A549 (cell line): Measurements from ENCODE around the gene HSD3B7. TPM values are rescaled to one million over a fixed set of nuclear protein-coding genes. Genes with fewer than 3 reads are reported as not detected.

ENCODE experiments used
- ATAC-seq, 2 experiments: fragments of 200-7000 bp in 1 of 2; fragments of >200 bp in 1 of 2; cut with Nextera tagmentation in 1 of 2; cut with Tn5 transposase in 1 of 2; 3 replicates each; pipeline versions ENCODE4 v1.8.0 to v1.9.1; 2018 to 2020; ENCODE audit warnings: mild to moderate bottlenecking in 1 of 2, moderate library complexity in 1 of 2
- CTCF ChIA-PET: fragments of 300-600 bp; sonication (Branson Sonifier 250); formaldehyde crosslinking; extraction: SDS; loops from one replicate; lab custom pipeline; 2021; ENCODE audit warnings: antibody characterized with exemption, inconsistent platforms; lab: Yijun Ruan, JAX
- POLR2A ChIA-PET: fragments of 350-600 bp; formaldehyde crosslinking; extraction: SDS; loops from one replicate; lab custom pipeline; 2021; ENCODE audit warnings: antibody characterized with exemption, inconsistent platforms; lab: Yijun Ruan, JAX
- DNase-seq, 2 experiments: peaks; one replicate each; pipeline versions ENCODE4 v3.0.0 to v3.0.0-alpha.2; 2011 to 2016; ENCODE audit warnings: low read depth in 1 of 2, low spot score in 1 of 2
- FAIRE-seq: peaks from 2 replicates; lab custom pipeline; 2011; peaks lifted over from hg19 to GRCh38; lab: Jason Lieb, UNC
- H3K27ac ChIP-seq, 2 experiments: fragments of >200 bp; sonication (Bioruptor Twin); formaldehyde crosslinking; 3 replicates each; pipeline ENCODE4 v1.5.1; 2016 to 2017
- H3K4me1 ChIP-seq: fragments of >200 bp; sonication (Bioruptor Twin); formaldehyde crosslinking; 3 replicates; pipeline ENCODE4 v1.6.1; 2016
- H3K4me2 ChIP-seq: fragments of >200 bp; sonication (Bioruptor Twin); formaldehyde crosslinking; 3 replicates; pipeline ENCODE4 v1.6.1; 2016
- H3K4me3 ChIP-seq: fragments of >200 bp; sonication (Bioruptor Twin); formaldehyde crosslinking; 3 replicates; pipeline ENCODE4 v1.5.1; 2016
- H3K9me3 ChIP-seq: fragments of >200 bp; sonication (Bioruptor Twin); formaldehyde crosslinking; 3 replicates; pipeline ENCODE4 v1.6.1; 2016
- BHLHE40 ChIP-seq: IDR thresholded peaks from 2 replicates; pipeline ENCODE4 v1.6.1; 2012; ENCODE audit warnings: low read depth, low read length, inconsistent platforms
- CBX8 ChIP-seq: fragments of 200-600 bp; sonication (generic); IDR thresholded peaks from 2 replicates; pipeline ENCODE4 v1.6.1; 2016
- CEBPB ChIP-seq, 2 experiments: fragments of >200 bp in 1 of 2; sonication (Bioruptor Twin) in 1 of 2; formaldehyde crosslinking in 1 of 2; IDR thresholded peaks; 2 replicates each; pipeline ENCODE4 v1.6.1; 2012 to 2016
- CHD4 ChIP-seq: fragments of 200-600 bp; sonication (generic); IDR thresholded peaks from 2 replicates; pipeline ENCODE4 v1.6.1; 2016; ENCODE audit warnings: antibody characterized with exemption, mild to moderate bottlenecking, borderline replicate concordance
- EP300 ChIP-seq, 2 experiments: fragments of >200 bp; sonication (Bioruptor Twin); formaldehyde crosslinking; IDR thresholded peaks; 2 replicates in 1 of 2; 3 replicates in 1 of 2; pipeline ENCODE4 v1.6.1; 2016 to 2017
- ESRRA ChIP-seq: fragments of 150-350 bp; IDR thresholded peaks from 2 replicates; pipeline ENCODE4 v1.6.1; 2014; ENCODE audit warnings: mild to moderate bottlenecking, low read length, borderline replicate concordance
- FOXS1 ChIP-seq: fragments of 250-450 bp; sonication (Bioruptor Pico); IDR thresholded peaks from 2 replicates; pipeline ENCODE4 v1.5.0; 2020; ENCODE audit warnings: mild to moderate bottlenecking, moderate library complexity
- JUN ChIP-seq, 2 experiments: fragments of >200 bp; sonication (Bioruptor Twin); formaldehyde crosslinking; IDR thresholded peaks; 2 replicates in 1 of 2; 3 replicates in 1 of 2; pipeline ENCODE4 v1.6.1; 2016 to 2017
- MAFK ChIP-seq: fragments of 450-650 bp; IDR thresholded peaks from 2 replicates; pipeline ENCODE4 v1.6.1; 2014; ENCODE audit not compliant: partially characterized antibody
- MAZ ChIP-seq: fragments of 150-350 bp; IDR thresholded peaks from 2 replicates; pipeline ENCODE4 v1.6.1; 2014; ENCODE audit warnings: antibody characterized with exemption, low read depth, low read length, borderline replicate concordance
- MYC ChIP-seq: IDR thresholded peaks from 2 replicates; pipeline ENCODE4 v1.6.1; 2012; ENCODE audit warnings: mild to moderate bottlenecking, inconsistent platforms, low read length, improper control_type of control experiment, borderline replicate concordance
- PHF8 ChIP-seq: fragments of 200-600 bp; sonication (generic); IDR thresholded peaks from 2 replicates; pipeline ENCODE4 v1.6.1; 2016; ENCODE audit warnings: low read depth, mild to moderate bottlenecking, antibody characterized with exemption, moderate library complexity, borderline replicate concordance
- POLR2A ChIP-seq: IDR thresholded peaks from 2 replicates; pipeline ENCODE4 v1.6.1; 2012; ENCODE audit warnings: mild to moderate bottlenecking, low read length
- RCOR1 ChIP-seq: fragments of 150-350 bp; IDR thresholded peaks from 2 replicates; pipeline ENCODE4 v1.6.1; 2014; ENCODE audit warnings: antibody characterized with exemption, low read length, low read depth
- REST ChIP-seq: fragments of 200-600 bp; sonication (generic); IDR thresholded peaks from 2 replicates; pipeline ENCODE4 v1.6.1; 2016; ENCODE audit warnings: antibody characterized with exemption, mild to moderate bottlenecking, moderate library complexity
- TP53 ChIP-seq: fragments of 250-450 bp; sonication (Bioruptor Pico); IDR thresholded peaks from 2 replicates; pipeline ENCODE4 v1.5.0; 2021; ENCODE audit warnings: mild to moderate bottlenecking, moderate library complexity
- ZC3H11A ChIP-seq: fragments of 450-650 bp; IDR thresholded peaks from 2 replicates; pipeline ENCODE4 v1.6.1; 2014; ENCODE audit warnings: antibody characterized with exemption, mild to moderate bottlenecking
- ZSCAN20 ChIP-seq: fragments of 250-450 bp; sonication (Bioruptor Pico); IDR thresholded peaks from 2 replicates; pipeline ENCODE4 v1.8.0; 2022; ENCODE audit warnings: mild to moderate bottlenecking, moderate library complexity
- WGBS: methylation state at CpG from one replicate; pipeline ENCODE4 v1.1.6; 2017; ENCODE audit errors: missing lambda C conversion rate; 5-methylcytosine and 5-hydroxymethylcytosine counted together
- polyA plus RNA-seq, 4 experiments: library from polyadenylated mRNA; depleted of rRNA in 3 of 4; stranded (reverse); fragments of >200 nt; fragmentation: RNase III in 1 of 4; extraction: RNeasy Plus Mini Kit Qiagen cat#74134 plus additional on column Dnase treatment in 1 of 4; gene quantifications; 2 replicates in 3 of 4; 3 replicates in 1 of 4; pipeline ENCODE4 v1.2.3, GENCODE V29; 2011 to 2017
- TF ChIP-seq, protein P1 (sequence below): IDR thresholded peaks from 2 replicates; pipeline ENCODE4 v1.6.1; 2012; ENCODE audit warnings: low read depth, borderline replicate concordance
- TF ChIP-seq, protein P2 (sequence below): fragments of 250-450 bp; sonication (Bioruptor Pico); IDR thresholded peaks from 2 replicates; pipeline ENCODE4 v1.5.0; 2020; ENCODE audit warnings: low read depth, mild to moderate bottlenecking, moderate library complexity

The HSD3B7 gene
- polyA plus RNA-seq, 2 of the 4 experiments (the other 2 are of a cell fraction), result 10.5 to 19.7 TPM

DNA sequence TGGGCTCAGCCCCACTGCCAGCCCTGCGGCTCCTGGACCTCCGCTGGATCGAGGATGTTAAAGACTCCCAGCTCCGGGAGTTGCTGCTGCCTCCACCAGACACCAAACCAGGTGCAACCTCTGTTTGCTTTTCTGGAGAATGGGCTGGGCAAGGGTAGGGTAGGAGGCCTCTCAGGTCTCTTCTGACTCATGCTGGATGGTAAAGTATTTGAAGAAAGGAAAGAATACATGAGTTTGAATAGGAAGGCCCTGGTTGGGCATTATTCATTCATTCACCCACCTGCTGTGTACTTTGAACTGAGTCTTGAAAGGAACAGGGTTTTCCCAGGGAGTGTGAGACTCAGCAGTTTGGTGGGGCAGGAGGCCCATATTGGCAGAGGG is 42.6 kb upstream of the HSD3B7 start:
- Histone ChIP-seq H3K9me3 (no peaks in the 10 kb centered on the region), H3K27ac (peak overlapping the region; percentile 39 to 73; a peak in 4 of 6 replicates), H3K4me3 (no peak overlapping the region), H3K4me1 (peaks cover 19% of the 10 kb centered on the region), H3K4me2 (peak overlapping the region; percentile 58)
- CTCF ChIA-PET, result interaction anchor here (0.7 to 9.5 kb wide), 31 partner anchors 10 to 264 kb away, joined by 3 to 134 read pairs (median 5); partner anchors contain the start of genes BCL7C, ORAI3 and ZNF629
- ATAC-seq (no peak), FAIRE-seq (no peak), DNase-seq (no peak)
- POLR2A ChIA-PET, result interaction anchor here (0.9 to 1.5 kb wide), 2 partner anchors 98 to 167 kb away, joined by 3 to 5 read pairs; no protein-coding TSS in a partner anchor
- no peak for TF ChIP-seq POLR2A
- 54% methylated on average over 4 of the region's 4 CpGs for WGBS

DNA sequence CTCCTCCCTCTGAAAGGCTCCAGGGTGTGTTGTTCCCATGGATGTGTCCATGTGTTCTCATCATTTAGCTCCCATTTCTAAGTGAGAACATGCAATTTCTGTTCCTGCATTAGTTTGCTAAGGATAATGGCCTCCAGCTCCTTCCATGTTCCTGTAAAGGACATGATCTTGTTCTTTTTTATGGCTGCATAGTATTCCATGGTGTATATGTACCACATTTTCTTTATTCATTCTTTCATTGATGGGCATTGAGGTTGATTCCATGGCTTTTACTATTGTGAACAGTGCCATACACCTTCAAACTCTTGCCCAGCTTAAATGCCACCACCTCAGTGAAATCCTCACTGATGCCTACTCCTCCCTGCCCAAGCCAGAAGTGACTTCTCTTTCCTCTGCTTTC is 40.7 kb upstream of the HSD3B7 start:
- peaks cover 23% of the 10 kb centered on the region for H3K4me1 ChIP-seq

DNA sequence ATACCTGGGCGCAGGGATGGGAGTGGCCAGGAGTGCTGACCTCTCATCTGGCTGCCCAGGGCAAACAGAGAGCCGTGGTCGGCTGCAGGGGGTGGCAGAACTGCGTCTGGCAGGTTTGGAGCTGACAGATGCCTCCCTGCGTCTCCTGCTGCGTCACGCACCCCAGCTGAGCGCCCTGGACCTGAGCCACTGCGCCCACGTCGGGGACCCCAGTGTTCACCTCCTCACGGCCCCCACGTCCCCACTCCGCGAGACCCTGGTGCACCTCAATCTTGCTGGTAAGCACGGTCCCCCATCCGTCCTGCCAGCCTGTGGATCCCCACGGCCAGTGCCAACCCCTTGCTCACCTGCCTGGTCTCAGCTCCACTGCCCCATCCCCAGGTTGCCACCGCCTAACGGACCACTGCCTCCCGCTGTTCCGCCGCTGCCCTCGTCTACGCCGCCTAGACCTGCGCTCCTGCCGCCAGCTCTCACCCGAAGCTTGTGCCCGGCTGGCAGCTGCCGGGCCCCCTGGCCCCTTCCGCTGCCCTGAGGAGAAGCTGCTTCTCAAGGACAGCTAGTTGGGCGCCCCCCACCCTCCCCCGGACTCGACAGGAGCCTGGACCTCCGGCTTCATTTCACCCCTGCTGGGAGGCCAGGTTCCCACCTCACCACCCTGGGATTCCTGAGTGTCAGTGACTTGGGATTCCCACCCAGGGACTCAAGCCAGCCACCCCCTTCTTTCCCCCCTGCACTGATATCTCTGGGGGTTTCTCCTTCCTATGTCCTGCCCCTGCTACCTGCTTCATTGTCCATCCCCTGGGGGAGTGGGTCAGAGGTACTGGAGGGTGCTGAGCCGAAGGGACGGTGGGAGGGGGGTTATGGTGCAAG is 38.1 kb upstream of the HSD3B7 start:
- no peak for TF ChIP-seq CHD4
- TF ChIP-seq EP300 (IDR thresholded peaks at IDR 0.05), result no peak
- no peak for TF ChIP-seq ESRRA
- no peak for TF ChIP-seq ZSCAN20 (CRISPR knock-in tag)
- TF ChIP-seq CEBPB (IDR thresholded peaks at IDR 0.05), result no peak
- TF ChIP-seq MYC, result no peak
- no peak for TF ChIP-seq CBX8
- TF ChIP-seq, protein P1, sequence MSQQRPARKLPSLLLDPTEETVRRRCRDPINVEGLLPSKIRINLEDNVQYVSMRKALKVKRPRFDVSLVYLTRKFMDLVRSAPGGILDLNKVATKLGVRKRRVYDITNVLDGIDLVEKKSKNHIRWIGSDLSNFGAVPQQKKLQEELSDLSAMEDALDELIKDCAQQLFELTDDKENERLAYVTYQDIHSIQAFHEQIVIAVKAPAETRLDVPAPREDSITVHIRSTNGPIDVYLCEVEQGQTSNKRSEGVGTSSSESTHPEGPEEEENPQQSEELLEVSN, result no peak
- no peak for TF ChIP-seq ZC3H11A
- no peak for TF ChIP-seq FOXS1
- no peak for TF ChIP-seq REST
- TF ChIP-seq RCOR1, result no peak
- no peak for TF ChIP-seq PHF8
- no peak for ATAC-seq
- Histone ChIP-seq H3K4me1 (peaks cover 24% of the 10 kb centered on the region), H3K27ac (no peak overlapping the region), H3K4me2 (no peak overlapping the region), H3K4me3 (no peak overlapping the region), H3K9me3 (no peaks in the 10 kb centered on the region)
- CTCF ChIA-PET, result interaction anchor here (1.2 to 2.4 kb wide), 3 partner anchors 11 to 102 kb away, joined by 3 to 10 read pairs (median 6); no protein-coding TSS in a partner anchor
- 92% methylated on average over 27 of the region's 38 CpGs for WGBS
- POLR2A ChIA-PET, result no interaction called here
- FAIRE-seq, result no peak
- no peak for DNase-seq

More for the DNA sequence above, 40.7 kb upstream of the HSD3B7 start:
- ChIA-PET CTCF (interaction anchor here (0.7 to 9.5 kb wide), 4 partner anchors 8 to 463 kb away, joined by 3 to 134 read pairs (median 40); partner anchors contain the start of gene ORAI3), POLR2A (no interaction called here)
- no peak overlapping the region for H3K4me3 ChIP-seq
- no peak overlapping the region for H3K27ac ChIP-seq
- FAIRE-seq (no peak), DNase-seq (no peak), ATAC-seq (no peak)
- TF ChIP-seq MAFK (no peak), TP53 (no peak), BHLHE40 (no peak), MAZ (no peak), JUN (IDR thresholded peaks at IDR 0.05) (no peak), RCOR1 (no peak)
- TF ChIP-seq, protein P2, sequence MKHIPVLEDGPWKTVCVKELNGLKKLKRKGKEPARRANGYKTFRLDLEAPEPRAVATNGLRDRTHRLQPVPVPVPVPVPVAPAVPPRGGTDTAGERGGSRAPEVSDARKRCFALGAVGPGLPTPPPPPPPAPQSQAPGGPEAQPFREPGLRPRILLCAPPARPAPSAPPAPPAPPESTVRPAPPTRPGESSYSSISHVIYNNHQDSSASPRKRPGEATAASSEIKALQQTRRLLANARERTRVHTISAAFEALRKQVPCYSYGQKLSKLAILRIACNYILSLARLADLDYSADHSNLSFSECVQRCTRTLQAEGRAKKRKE, result no peak
- H3K4me2 ChIP-seq, result no peak overlapping the region
- no peaks in the 10 kb centered on the region for H3K9me3 ChIP-seq
